ENCODE results near the gene NEDD9.

- TF ChIP-seq POLR2A (IDR thresholded peaks at IDR 0.05) (no peak), CTCF (IDR thresholded peaks at IDR 0.05) (no peak)
Observed at GRCh38 chr6:11153447-11153846, 79.0 kb downstream of the NEDD9 start.

Measured in esophagus squamous epithelium (tissue), 4 donors.